GM21723 (cell line): ENCODE measurements around the gene DNAH10.

Experiments
- ATAC-seq: cut with Tn5 transposase; IDR thresholded peaks from one replicate; pipeline ENCODE4 v1.9.1; 2021; ENCODE audit warnings: mild to moderate bottlenecking, moderate library complexity; ENCODE audit not compliant: unreplicated experiment

The DNAH10 gene

DNA sequence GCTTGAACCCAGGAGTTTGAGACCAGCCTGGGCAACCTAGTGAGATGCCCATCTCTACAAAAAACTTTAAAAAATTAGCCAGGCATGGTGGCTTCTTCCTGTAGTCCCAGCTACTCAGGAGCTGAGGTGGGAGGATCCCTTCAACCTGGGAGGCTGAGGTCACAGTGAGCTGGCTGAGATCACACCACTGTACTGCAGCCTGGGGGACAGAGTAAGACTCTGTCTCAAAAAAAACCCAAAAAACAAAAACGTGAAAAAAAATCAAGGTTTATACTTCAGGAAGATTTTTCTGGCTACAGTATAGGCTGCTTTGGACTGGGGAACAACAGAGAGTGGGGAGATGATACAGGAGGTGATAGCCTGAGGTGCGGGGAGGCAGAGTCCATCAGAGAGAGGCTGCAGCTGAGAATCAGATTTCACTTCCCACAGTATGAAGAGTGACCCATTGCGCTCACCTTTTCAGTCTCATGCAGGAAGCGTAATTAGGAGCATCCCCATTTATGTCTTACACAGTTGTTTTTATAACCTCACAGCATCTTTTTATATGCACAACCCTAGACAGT lies 28.9 kb downstream of the DNAH10 start:
- no peak for ATAC-seq

GRCh38 chr12:123794027-123794426 lies 31.9 kb downstream of the DNAH10 start:
- ATAC-seq: no peak

- no peak for ATAC-seq
Observed at GRCh38 chr12:123798518-123798917, 36.4 kb downstream of the DNAH10 start.

DNA sequence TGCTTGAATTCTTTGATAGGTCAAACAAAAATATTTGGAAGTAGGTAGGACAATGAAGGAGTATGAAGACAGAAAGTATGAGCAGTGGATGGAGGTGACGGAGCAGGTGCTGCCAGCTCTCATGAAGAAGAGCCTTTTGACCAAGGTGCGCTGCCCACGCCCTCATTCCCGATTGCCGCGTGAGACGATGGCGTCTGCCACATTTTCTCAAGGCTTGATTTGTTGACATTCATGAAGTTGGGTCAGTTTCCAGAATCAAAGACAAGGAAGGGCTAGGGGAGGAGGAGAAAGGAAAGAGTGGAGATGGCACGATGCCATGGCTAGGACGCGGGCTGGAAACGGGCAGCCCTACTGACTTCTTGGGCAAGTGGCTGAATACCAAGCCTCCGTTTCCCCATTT lies 37.1 kb downstream of the DNAH10 start:
- no peak for ATAC-seq

DNA sequence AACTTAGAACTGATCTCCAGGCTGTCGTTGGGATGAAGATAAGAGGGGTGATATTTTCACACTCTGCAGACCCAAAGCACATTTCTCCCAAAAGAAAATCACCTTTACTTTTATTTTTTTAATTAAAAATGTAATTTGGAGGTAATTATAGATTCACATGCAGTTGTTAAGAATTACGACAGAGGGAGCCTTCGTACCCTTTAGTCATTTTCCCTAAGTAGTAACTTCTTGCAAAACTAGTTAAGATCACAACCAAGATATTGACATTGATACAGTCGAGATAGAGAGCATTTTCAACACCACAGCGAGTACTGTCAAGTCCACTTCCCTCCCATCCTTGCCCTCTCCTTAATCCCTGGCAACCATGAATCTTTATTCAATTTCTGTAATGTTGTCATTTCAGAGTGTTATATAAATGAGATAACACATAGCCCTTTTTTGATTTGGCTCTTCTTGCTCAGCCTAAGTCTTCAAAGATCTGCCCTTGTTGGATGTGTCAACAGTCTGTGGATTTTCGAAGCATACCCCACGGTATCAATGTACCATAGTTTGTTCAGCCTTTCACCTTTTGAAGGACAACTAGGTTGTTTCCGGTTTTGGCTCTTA lies 39.6 kb downstream of the DNAH10 start:
- no peak for ATAC-seq

DNA sequence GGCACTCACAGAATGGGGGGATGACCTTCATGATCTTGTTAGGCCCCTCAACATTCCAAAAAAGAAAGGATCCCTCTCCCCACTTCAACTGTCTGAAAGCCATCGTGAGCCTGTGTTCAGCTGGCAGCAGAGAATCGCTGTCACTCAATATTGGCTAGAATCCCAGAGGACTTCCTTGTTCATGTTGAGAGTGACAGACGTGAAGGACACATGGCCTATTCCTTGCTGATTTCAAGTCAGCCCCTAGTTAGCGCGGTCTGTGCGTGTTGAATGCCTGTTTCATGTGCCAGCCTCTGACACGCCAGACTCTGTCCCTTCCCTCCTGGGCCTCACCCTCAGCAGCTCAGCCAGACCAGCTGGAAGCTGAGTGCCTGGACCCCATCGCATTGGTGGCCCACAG lies 43.1 kb downstream of the DNAH10 start:
- no peak for ATAC-seq

- no peak for ATAC-seq
Observed at GRCh38 chr12:123807002-123807401, 44.9 kb downstream of the DNAH10 start.

- ATAC-seq: no peak
Observed at GRCh38 chr12:123807670-123808069, 45.6 kb downstream of the DNAH10 start.

- no peak for ATAC-seq
Observed at GRCh38 chr12:123808167-123808566, 46.1 kb downstream of the DNAH10 start.

GRCh38 chr12:123813349-123813748 lies 51.2 kb downstream of the DNAH10 start:
- no peak for ATAC-seq

GRCh38 chr12:123815968-123816367 lies 53.9 kb downstream of the DNAH10 start:
- ATAC-seq: no peak

DNA sequence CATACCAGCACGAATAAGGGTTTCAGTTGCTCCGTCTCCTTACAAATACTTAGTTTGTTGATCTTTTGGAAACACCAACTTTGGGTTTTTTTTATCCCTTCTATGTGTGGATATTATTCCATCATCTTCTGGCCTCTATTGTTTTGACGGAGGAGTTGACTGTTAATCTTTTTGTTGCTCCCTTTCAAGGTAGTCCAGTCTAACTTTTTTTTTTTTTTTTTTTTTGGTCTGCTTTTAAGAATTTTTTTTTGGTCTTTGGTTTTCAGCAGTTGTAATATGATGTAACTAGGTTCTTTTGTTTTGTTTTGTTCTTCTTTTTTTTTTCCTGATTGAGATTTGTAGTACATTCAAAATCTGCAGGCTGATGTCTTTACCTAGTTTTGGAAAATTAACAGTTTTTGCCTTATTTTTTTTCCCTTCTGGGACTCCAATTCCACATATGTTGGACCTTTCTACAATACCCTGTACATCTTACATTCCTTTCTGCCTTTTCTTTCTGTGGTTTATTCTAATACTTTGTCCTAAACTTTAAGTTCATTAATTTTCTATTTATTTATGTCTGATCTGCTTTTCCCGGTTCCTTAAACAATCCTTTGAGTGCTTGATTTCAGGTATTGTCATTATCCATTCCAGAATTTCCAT lies 54.9 kb downstream of the DNAH10 start:
- ATAC-seq: no peak

DNA sequence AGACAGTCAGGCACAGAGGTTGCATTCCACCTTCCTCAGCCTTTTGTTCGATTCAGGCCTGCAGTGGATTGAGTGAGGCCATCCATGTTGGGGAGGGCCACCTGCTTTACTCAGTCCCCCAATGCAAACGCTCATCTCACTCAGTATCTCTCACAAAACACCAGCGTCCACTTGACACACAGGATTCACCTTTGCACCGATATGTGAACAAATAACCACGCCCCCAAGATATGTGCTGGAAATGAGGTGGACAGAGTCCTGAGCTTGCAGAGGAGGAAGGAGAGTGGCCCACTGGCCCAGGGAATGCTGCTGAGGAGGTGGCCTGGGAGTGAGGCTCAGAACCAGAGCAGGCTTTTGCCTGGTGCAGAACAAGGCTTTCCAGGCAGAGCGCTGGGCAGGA lies 60.7 kb downstream of the DNAH10 start:
- no peak for ATAC-seq

DNA sequence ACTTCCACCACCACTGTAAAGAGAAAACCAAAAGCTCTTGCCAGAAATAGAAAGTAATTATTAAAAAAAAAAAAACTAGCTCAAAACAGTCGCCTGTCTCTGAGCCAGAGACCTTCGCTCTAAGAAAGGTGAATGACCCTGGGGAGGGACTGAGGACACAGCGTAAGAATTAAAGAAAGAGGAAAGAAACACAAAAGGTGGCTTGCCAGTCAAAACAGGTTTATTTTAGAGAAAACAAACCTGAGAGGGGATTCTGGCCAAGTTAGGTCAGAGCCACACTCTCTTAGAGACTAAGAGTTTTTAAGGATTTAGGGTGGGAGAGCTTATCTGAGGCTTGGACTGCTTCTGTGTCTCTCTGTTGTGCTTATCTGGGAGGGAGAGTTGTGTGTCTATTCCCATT lies 66.0 kb downstream of the DNAH10 start:
- ATAC-seq: no peak

DNA sequence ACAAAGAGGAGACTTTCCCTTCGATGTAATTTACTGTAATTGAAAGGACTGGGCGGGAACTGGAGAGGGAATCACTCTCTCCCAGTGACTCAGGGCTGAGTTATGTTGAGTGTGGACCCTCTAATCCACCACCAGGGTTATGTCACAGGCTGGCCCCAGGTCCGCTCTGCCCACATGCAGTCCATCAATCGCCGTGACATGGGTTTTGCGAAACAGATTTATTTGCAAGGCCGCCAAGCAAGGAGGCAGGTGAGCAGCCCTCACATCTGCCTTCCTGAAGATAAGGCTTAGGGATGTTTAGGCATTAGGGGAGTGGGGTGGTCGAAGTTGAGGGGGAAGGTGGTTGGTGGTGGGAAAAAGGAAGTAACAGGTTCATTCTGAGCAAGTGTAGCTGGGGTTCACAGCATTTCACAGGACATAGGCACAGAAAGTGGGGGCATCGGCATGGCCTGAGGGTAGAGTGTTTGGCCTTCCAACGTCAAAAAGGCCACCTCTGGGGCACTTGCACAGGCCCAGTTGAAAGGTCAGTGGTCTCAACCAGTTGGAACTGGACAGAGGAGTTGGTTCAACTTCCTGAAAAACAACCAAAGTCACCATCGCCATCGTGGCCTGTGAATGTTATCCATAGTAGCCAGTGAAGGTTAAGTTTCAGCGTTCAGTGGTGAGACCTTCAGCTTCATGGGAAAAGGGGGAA lies 66.9 kb downstream of the DNAH10 start:
- ATAC-seq: no peak

- no peak for ATAC-seq
Observed at GRCh38 chr12:123829561-123829960, 67.5 kb downstream of the DNAH10 start.

GRCh38 chr12:123830675-123831074 lies 68.6 kb downstream of the DNAH10 start:
- ATAC-seq: no peak

GRCh38 chr12:123832052-123832451 lies 70.0 kb downstream of the DNAH10 start:
- ATAC-seq: no peak

DNA sequence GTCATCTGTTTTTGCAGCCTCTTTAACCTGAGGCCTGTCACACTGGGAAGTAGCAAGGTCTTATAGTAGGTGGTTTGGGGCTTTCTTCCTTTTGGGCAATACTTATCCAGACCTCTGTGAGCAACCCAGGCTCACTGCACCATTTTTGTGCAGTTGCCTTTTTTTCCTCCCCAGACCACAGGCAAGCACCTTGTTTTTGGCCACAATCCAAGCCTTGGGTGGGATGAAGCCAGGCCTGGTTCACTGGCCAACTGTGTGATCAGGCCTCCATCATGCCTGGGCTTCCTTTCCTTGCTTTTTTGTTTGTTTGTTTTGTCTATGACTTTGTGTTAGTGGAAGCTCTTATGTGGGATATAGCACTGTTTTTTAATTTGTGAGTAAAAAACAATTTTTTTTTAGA lies 71.7 kb downstream of the DNAH10 start:
- no peak for ATAC-seq

GRCh38 chr12:123834845-123835244 lies 72.7 kb downstream of the DNAH10 start:
- no peak for ATAC-seq

GRCh38 chr12:123836292-123836691 lies 74.2 kb downstream of the DNAH10 start:
- no peak for ATAC-seq

- no peak for ATAC-seq
Observed at GRCh38 chr12:123839826-123840225, 77.7 kb downstream of the DNAH10 start.
